ENCODE data around the gene CYRIA. TPM values are rescaled to one million over a fixed set of nuclear protein-coding genes. Genes with fewer than 3 reads are reported as not detected.

The CYRIA gene
- total RNA-seq, 3 donors from 2014 or later (not counting 1 experiment from before 2014, with no cell fraction given) = 37.4 to 54.8 (median 38.5) TPM

DNA sequence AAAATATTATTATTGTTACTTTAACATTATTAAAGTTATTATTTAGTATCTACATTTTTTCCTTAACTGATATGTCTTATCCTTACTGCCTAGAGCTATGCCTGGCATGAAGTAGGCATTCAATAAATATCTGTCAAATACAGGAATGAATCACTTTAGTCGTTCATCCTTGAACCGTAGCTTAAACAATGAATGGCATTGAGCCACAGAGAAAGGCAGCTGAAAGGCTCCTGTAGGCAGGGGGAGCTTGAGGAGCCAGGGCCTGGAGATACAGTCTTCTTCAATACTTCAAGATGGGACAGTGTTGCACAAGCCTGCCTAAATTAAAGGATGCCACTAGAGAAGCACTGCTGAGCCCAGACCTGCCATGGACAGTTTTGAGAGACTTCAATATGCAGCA, 22.5 kb downstream of the CYRIA start:
- H3K27me3 Mint-ChIP-seq (ENCODE audit: low read depth in 2 of 2) = no peaks in the 10 kb centered on the region
- WGBS (ENCODE audit: insufficient coverage) = 89% methylated on average over 2 of the region's 2 CpGs
- H3K4me1 Mint-ChIP-seq = peaks cover 69 to 70% of the 10 kb centered on the region in 2 donors
- no peak overlapping the region for H3K27ac ChIP-seq (ENCODE audit: low read length)
- H3K27me3 ChIP-seq (ENCODE audit: control insufficient read depth, insufficient read depth, low read length) = no peaks in the 10 kb centered on the region
- peaks cover 23% of the 10 kb centered on the region for H3K36me3 ChIP-seq (ENCODE audit: control insufficient read depth, insufficient read depth, low read length)
- no peaks in the 10 kb centered on the region for H3K36me3 Mint-ChIP-seq
- no peak overlapping the region for H3K4me3 ChIP-seq (ENCODE audit: low read length)
- H3K4me3 Mint-ChIP-seq = no peak overlapping the region
- H3K9me3 ChIP-seq (ENCODE audit: control insufficient read depth, insufficient read depth, low read length) = no peaks in the 10 kb centered on the region
- peaks cover 33% of the 10 kb centered on the region for H3K4me1 ChIP-seq (ENCODE audit: control insufficient read depth, insufficient read depth, low read length)
- DNase-seq (no peak), ATAC-seq (no peak)
- TF ChIP-seq, protein P1, sequence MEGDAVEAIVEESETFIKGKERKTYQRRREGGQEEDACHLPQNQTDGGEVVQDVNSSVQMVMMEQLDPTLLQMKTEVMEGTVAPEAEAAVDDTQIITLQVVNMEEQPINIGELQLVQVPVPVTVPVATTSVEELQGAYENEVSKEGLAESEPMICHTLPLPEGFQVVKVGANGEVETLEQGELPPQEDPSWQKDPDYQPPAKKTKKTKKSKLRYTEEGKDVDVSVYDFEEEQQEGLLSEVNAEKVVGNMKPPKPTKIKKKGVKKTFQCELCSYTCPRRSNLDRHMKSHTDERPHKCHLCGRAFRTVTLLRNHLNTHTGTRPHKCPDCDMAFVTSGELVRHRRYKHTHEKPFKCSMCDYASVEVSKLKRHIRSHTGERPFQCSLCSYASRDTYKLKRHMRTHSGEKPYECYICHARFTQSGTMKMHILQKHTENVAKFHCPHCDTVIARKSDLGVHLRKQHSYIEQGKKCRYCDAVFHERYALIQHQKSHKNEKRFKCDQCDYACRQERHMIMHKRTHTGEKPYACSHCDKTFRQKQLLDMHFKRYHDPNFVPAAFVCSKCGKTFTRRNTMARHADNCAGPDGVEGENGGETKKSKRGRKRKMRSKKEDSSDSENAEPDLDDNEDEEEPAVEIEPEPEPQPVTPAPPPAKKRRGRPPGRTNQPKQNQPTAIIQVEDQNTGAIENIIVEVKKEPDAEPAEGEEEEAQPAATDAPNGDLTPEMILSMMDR (IDR thresholded peaks at IDR 0.05) = no peak
- no peak overlapping the region for H3K27ac Mint-ChIP-seq
- intact Hi-C loops (cut with micrococcal nuclease) = no loop called here
- H3K9me3 Mint-ChIP-seq = no peaks in the 10 kb centered on the region

GRCh38 chr2:16642088-16642487, 23.5 kb downstream of the CYRIA start:
- no peaks in the 10 kb centered on the region for H3K36me3 Mint-ChIP-seq
- no peak overlapping the region for H3K4me3 Mint-ChIP-seq
- H3K27ac Mint-ChIP-seq = peak overlapping the region in 1 of 2 donors; percentile 18
- H3K27ac ChIP-seq (ENCODE audit: low read length) = no peak overlapping the region
- no peak overlapping the region for H3K4me3 ChIP-seq (ENCODE audit: low read length)
- peaks cover 69 to 70% of the 10 kb centered on the region in 2 donors for H3K4me1 Mint-ChIP-seq
- H3K9me3 ChIP-seq (ENCODE audit: control insufficient read depth, insufficient read depth, low read length) = peaks cover 5% of the 10 kb centered on the region
- H3K9me3 Mint-ChIP-seq = no peaks in the 10 kb centered on the region
- DNase-seq = no peak
- peaks cover 33% of the 10 kb centered on the region for H3K4me1 ChIP-seq (ENCODE audit: control insufficient read depth, insufficient read depth, low read length)
- no peaks in the 10 kb centered on the region for H3K27me3 Mint-ChIP-seq (ENCODE audit: low read depth in 2 of 2)
- H3K27me3 ChIP-seq (ENCODE audit: control insufficient read depth, insufficient read depth, low read length) = no peaks in the 10 kb centered on the region
- WGBS (ENCODE audit: insufficient coverage) = 92% methylated on average over 3 of the region's 3 CpGs
- intact Hi-C loops (cut with micrococcal nuclease) = no loop called here
- TF ChIP-seq, protein P1 (IDR thresholded peaks at IDR 0.05) = no peak
- H3K36me3 ChIP-seq (ENCODE audit: control insufficient read depth, insufficient read depth, low read length) = peaks cover 25% of the 10 kb centered on the region
- ATAC-seq = no peak

DNA sequence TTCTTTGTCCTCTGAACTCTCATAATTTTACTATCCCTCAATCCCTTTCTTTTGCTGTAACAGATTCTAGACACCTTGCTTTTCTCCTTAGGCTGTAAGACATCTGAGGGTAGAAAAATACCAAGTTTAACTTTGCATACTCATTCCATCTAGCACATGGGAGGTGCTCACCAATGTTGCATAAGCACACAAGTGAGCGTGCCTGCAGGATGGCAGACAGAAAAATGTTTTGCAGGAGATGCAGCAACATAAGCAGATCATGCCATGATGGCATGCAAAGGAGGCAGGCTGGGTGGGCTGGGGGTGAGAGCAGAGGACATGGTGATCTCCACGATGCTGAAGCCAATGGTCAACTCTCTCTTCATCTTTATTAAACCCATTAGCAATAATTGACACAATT, 24.1 kb downstream of the CYRIA start:
- Histone ChIP-seq H3K36me3 (ENCODE audit: control insufficient read depth, insufficient read depth, low read length) (peaks cover 25% of the 10 kb centered on the region), H3K4me3 (ENCODE audit: low read length) (no peak overlapping the region), H3K27ac (ENCODE audit: low read length) (no peak overlapping the region), H3K27me3 (ENCODE audit: control insufficient read depth, insufficient read depth, low read length) (no peaks in the 10 kb centered on the region), H3K4me1 (ENCODE audit: control insufficient read depth, insufficient read depth, low read length) (peaks cover 37% of the 10 kb centered on the region), H3K9me3 (ENCODE audit: control insufficient read depth, insufficient read depth, low read length) (peaks cover 5% of the 10 kb centered on the region)
- no peak for ATAC-seq
- no peaks in the 10 kb centered on the region for H3K27me3 Mint-ChIP-seq (ENCODE audit: low read depth in 2 of 2)
- no peak overlapping the region for H3K4me3 Mint-ChIP-seq
- DNase-seq = no peak
- peak overlapping the region in 1 of 2 donors; percentile 39 for H3K27ac Mint-ChIP-seq
- intact Hi-C loops (cut with micrococcal nuclease) = no loop called here
- H3K9me3 Mint-ChIP-seq = no peaks in the 10 kb centered on the region
- H3K4me1 Mint-ChIP-seq = peaks cover 69 to 72% of the 10 kb centered on the region in 2 donors
- TF ChIP-seq, protein P1 (IDR thresholded peaks at IDR 0.05) = no peak
- 100% methylated on average over 1 of the region's 2 CpGs for WGBS (ENCODE audit: insufficient coverage)
- H3K36me3 Mint-ChIP-seq = no peaks in the 10 kb centered on the region

DNA sequence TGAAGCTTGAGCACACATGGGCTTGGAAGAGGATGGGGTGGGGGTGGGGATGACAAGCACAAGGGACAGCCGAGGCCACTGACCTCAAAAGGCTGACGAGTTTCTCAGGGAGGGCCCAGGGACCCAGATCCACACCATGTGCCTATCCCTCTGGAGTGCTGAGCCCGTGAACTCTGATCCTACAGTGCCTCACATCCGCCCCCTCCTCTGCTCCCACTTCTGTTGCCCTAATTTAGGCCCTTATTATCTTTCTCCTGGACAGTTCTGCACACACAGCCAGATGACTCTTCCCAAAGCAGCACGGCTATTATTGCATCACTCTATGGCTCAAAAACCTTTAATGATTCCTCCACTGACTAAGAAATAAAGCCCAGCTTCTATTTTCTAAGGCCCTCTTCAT, 24.8 kb downstream of the CYRIA start:
- ATAC-seq (no peak), DNase-seq (no peak)
- Mint-ChIP-seq H3K27me3 (ENCODE audit: low read depth in 2 of 2) (no peaks in the 10 kb centered on the region), H3K36me3 (no peaks in the 10 kb centered on the region), H3K4me3 (no peak overlapping the region), H3K4me1 (peaks cover 69 to 75% of the 10 kb centered on the region in 2 donors), H3K27ac (peak overlapping the region in 1 of 2 donors; percentile 39), H3K9me3 (no peaks in the 10 kb centered on the region)
- Histone ChIP-seq H3K4me1 (ENCODE audit: control insufficient read depth, insufficient read depth, low read length) (peaks cover 44% of the 10 kb centered on the region), H3K4me3 (ENCODE audit: low read length) (no peak overlapping the region), H3K27me3 (ENCODE audit: control insufficient read depth, insufficient read depth, low read length) (no peaks in the 10 kb centered on the region), H3K27ac (ENCODE audit: low read length) (no peak overlapping the region), H3K9me3 (ENCODE audit: control insufficient read depth, insufficient read depth, low read length) (peaks cover 5% of the 10 kb centered on the region), H3K36me3 (ENCODE audit: control insufficient read depth, insufficient read depth, low read length) (peaks cover 21% of the 10 kb centered on the region)
- intact Hi-C loops (cut with micrococcal nuclease) = no loop called here
- WGBS (ENCODE audit: insufficient coverage) = 95% methylated on average over 5 of the region's 5 CpGs
- TF ChIP-seq, protein P1 (IDR thresholded peaks at IDR 0.05) = no peak

Measured in natural killer cell (primary cell).